Tibial nerve (tissue), 4 donors: ENCODE measurements around the gene AGPAT3. TPM values are rescaled to one million over a fixed set of nuclear protein-coding genes. Genes with fewer than 3 reads are reported as not detected.

Source experiments
- DNase-seq, 2 donors: peaks; one replicate each; pipeline ENCODE4 v3.0.0-alpha.2; 2019; ENCODE audit warnings: low spot score in 2 of 2
- H3K27ac ChIP-seq, 4 donors: fragments of 200-600 bp; sonication (generic) in 3 of 4; one replicate each; pipeline ENCODE4 v1.5.1; 2017 to 2019; ENCODE audit warnings: mild to moderate bottlenecking in 1 of 4
- H3K27me3 ChIP-seq, 2 donors: fragments of 200-600 bp; sonication (generic) in 1 of 2; one replicate each; pipeline versions ENCODE4 v1.5.1 to v1.6.0; 2017 to 2019
- H3K36me3 ChIP-seq, 3 donors: fragments of 200-600 bp; sonication (generic); one replicate each; pipeline ENCODE4 v1.5.1; 2018 to 2019
- H3K4me1 ChIP-seq, 4 donors: fragments of 200-600 bp; sonication (generic) in 3 of 4; one replicate each; pipeline ENCODE4 v1.5.1; 2017 to 2019
- H3K4me3 ChIP-seq, 4 donors: fragments of 200-600 bp; sonication (generic) in 3 of 4; one replicate each; pipeline ENCODE4 v1.5.1; 2017 to 2019; ENCODE audit warnings: mild to moderate bottlenecking in 1 of 4, moderate library complexity in 1 of 4
- H3K9me3 ChIP-seq, 4 donors: fragments of 200-600 bp; sonication (generic) in 3 of 4; one replicate each; pipeline ENCODE4 v1.5.1; 2017 to 2019
- EP300 ChIP-seq, 2 donors: sonication (generic); formaldehyde crosslinking; IDR thresholded peaks; one replicate each; pipeline ENCODE4 v1.6.1; 2017; ENCODE audit warnings: antibody characterized with exemption in 2 of 2, mild to moderate bottlenecking in 1 of 2
- POLR2A ChIP-seq, 2 donors: fragments of 450-650 bp; IDR thresholded peaks; one replicate each; pipeline ENCODE4 v1.6.1; 2017; ENCODE audit warnings: antibody characterized with exemption in 2 of 2, mild to moderate bottlenecking in 2 of 2, moderate library complexity in 2 of 2
- WGBS, 2 donors: methylation state at CpG; one replicate each; pipeline ENCODE4 v1.1.5; 2018; 5-methylcytosine and 5-hydroxymethylcytosine counted together
- total RNA-seq, 4 donors: library from RNA; depleted of rRNA; stranded (reverse); fragments of >200 nt; gene quantifications; one replicate each; pipeline ENCODE4 v1.1.0, GENCODE V29; 2016
- TF ChIP-seq, protein P1 (sequence below), 5 experiments: fragments of 200-600 bp in 3 of 5; fragments of 450-650 bp in 2 of 5; sonication (generic) in 3 of 5; IDR thresholded peaks; one replicate each; pipeline ENCODE4 v1.5.1; 2016 to 2019; ENCODE audit warnings: antibody characterized with exemption in 5 of 5, mild to moderate bottlenecking in 3 of 5, moderate library complexity in 2 of 5

Gene AGPAT3
- total RNA-seq, 4 donors from 2014 or later, result 29.9 to 45.6 (median 36.4) TPM

- no peaks in the 10 kb centered on the region for H3K4me1 ChIP-seq
- TF ChIP-seq EP300 (IDR thresholded peaks at IDR 0.05), result no peak
- H3K36me3 ChIP-seq, result no peaks in the 10 kb centered on the region
- DNase-seq, result no peak
- H3K27ac ChIP-seq, result no peak overlapping the region
- H3K4me3 ChIP-seq, result no peak overlapping the region
- no peaks in the 10 kb centered on the region for H3K9me3 ChIP-seq
- no peaks in the 10 kb centered on the region for H3K27me3 ChIP-seq
- whole genome bisulfite sequencing, 2 donors, result 91 to 92% methylated on average over 6 of the region's 6 CpGs
These were observed 18.6 kb upstream of the AGPAT3 start for GRCh38 chr21:43846430-43846829.

- Histone ChIP-seq H3K27ac (no peak overlapping the region), H3K27me3 (no peaks in the 10 kb centered on the region), H3K36me3 (no peaks in the 10 kb centered on the region), H3K4me1 (no peaks in the 10 kb centered on the region), H3K9me3 (no peaks in the 10 kb centered on the region), H3K4me3 (no peak overlapping the region)
- DNase-seq, result no peak
- TF ChIP-seq EP300 (IDR thresholded peaks at IDR 0.05) (no peak), POLR2A (IDR thresholded peaks at IDR 0.05) (no peak)
- TF ChIP-seq, protein P1, sequence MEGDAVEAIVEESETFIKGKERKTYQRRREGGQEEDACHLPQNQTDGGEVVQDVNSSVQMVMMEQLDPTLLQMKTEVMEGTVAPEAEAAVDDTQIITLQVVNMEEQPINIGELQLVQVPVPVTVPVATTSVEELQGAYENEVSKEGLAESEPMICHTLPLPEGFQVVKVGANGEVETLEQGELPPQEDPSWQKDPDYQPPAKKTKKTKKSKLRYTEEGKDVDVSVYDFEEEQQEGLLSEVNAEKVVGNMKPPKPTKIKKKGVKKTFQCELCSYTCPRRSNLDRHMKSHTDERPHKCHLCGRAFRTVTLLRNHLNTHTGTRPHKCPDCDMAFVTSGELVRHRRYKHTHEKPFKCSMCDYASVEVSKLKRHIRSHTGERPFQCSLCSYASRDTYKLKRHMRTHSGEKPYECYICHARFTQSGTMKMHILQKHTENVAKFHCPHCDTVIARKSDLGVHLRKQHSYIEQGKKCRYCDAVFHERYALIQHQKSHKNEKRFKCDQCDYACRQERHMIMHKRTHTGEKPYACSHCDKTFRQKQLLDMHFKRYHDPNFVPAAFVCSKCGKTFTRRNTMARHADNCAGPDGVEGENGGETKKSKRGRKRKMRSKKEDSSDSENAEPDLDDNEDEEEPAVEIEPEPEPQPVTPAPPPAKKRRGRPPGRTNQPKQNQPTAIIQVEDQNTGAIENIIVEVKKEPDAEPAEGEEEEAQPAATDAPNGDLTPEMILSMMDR (IDR thresholded peaks at IDR 0.05), result no peak
- WGBS, 2 donors, result 88 to 89% methylated on average over 14 of the region's 14 CpGs
These were observed 17.7 kb upstream of the AGPAT3 start for GRCh38 chr21:43847301-43847700.

GRCh38 chr21:43848771-43849170 is 16.3 kb upstream of the AGPAT3 start:
- no peaks in the 10 kb centered on the region for H3K36me3 ChIP-seq
- no peaks in the 10 kb centered on the region for H3K9me3 ChIP-seq
- H3K27ac ChIP-seq, result no peak overlapping the region
- no peak overlapping the region for H3K4me3 ChIP-seq
- TF ChIP-seq POLR2A (IDR thresholded peaks at IDR 0.05), result no peak
- TF ChIP-seq EP300 (IDR thresholded peaks at IDR 0.05), result no peak
- TF ChIP-seq, protein P1 (IDR thresholded peaks at IDR 0.05), result no peak
- no peaks in the 10 kb centered on the region for H3K4me1 ChIP-seq
- no peaks in the 10 kb centered on the region for H3K27me3 ChIP-seq
- no peak for DNase-seq
- WGBS, 2 donors, result 91 to 93% methylated on average over 10 of the region's 10 CpGs

DNA sequence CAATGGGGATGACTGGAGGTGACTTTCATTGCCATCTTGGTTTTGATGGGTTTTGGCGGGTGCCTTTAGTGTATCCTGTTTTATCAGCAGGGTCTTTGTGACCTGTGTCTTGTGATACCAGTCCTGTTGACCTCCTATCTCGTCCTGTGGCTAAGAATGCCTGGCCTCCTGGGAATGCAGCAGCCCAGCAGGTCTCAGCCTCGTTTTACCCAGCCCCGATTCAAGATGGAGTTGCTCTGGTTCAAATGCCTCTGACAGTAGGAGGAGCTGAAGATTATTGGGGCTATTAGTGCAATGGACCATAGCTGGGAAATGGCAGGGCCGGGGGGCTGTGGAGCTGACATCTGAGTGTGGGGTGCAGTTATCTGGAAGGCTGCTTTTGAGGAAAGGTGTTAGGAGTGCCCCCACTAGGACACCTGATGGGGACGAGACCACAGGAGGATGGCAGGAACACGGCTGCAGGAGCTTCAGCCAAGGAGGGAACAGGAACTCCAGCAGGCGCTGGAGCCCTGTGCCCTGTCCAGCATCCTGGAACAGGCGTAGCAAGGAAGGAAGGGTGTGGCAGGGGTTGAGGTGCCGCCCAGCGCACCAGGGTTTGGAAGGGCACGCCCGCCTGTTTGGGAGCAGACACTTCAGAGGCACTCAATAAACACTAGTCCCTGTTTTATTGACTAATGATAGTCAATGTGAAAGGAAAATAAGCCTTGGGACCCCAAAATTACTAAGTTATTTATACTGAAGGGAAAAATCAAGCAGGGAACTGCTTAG is 15.3 kb upstream of the AGPAT3 start:
- no peaks in the 10 kb centered on the region for H3K9me3 ChIP-seq
- no peaks in the 10 kb centered on the region for H3K27me3 ChIP-seq
- no peak overlapping the region for H3K27ac ChIP-seq
- no peaks in the 10 kb centered on the region for H3K36me3 ChIP-seq
- no peaks in the 10 kb centered on the region for H3K4me1 ChIP-seq
- no peak for DNase-seq
- WGBS, 2 donors, result 69% methylated on average over 13 of the region's 13 CpGs
- TF ChIP-seq, protein P1 (IDR thresholded peaks at IDR 0.05), result no peak
- TF ChIP-seq POLR2A (IDR thresholded peaks at IDR 0.05) (no peak), EP300 (IDR thresholded peaks at IDR 0.05) (no peak)
- no peak overlapping the region for H3K4me3 ChIP-seq

- TF ChIP-seq POLR2A (IDR thresholded peaks at IDR 0.05) (no peak), EP300 (IDR thresholded peaks at IDR 0.05) (no peak)
- TF ChIP-seq, protein P1 (IDR thresholded peaks at IDR 0.05), result no peak
- Histone ChIP-seq H3K27ac (no peak overlapping the region), H3K27me3 (no peaks in the 10 kb centered on the region), H3K36me3 (no peaks in the 10 kb centered on the region), H3K4me1 (no peaks in the 10 kb centered on the region), H3K9me3 (no peaks in the 10 kb centered on the region), H3K4me3 (no peak overlapping the region)
- WGBS, 2 donors, result 74 to 84% methylated on average over 8 of the region's 8 CpGs
- no peak for DNase-seq
These were observed 14.2 kb upstream of the AGPAT3 start for GRCh38 chr21:43850728-43851295.
